OCI-M2 (cell line): ENCODE results near the gene TRMT2B.
"Not testable (repeated sequence)": the region's sequence is repeated elsewhere in the genome, so short reads cannot be mapped to it uniquely, and the experiment has no call there.

Experiments used
- DNase-seq: peaks from one replicate; lab custom pipeline; 2025; ENCODE audit not compliant: unreplicated experiment; lab: John Stamatoyannopoulos, UW

Gene TRMT2B

DNA sequence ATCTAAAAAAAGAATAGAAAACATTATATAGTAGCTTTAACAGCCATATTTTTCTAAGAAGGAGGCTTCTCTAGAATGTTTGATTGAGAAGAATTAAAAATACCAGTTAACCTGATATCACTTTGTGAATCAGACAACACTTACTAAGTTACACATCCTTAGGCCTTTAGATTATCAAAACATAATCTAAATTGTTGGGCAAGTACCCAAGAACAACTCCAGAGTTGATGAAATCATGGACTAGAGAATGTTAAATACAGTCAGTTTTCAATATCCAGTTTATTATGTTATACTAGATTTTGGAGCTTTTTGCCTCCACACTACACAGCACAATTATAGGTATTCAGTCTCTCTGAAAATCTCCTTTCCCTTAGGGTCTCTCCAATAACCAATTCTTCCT is 42.8 kb downstream of the TRMT2B start:
- no peak for DNase-seq

DNA sequence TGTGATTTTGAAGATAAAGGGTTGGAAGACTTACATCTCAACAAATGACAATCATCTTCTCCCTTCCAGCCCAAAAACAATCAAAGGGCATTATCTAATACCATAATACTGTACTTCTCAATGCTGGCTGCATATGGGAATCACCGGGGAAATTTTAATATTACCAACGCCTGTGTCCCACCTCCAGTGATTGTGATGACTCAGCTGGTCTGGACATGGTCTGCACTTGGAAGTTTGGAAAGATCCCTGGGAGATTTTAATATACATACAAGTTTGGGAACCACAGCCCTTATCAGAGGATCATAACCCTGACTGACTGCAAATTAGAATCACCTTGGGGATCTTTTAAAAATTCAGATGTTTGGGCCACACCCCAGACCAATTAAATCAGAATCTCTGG is 52.5 kb downstream of the TRMT2B start:
- DNase-seq = no peak

DNA sequence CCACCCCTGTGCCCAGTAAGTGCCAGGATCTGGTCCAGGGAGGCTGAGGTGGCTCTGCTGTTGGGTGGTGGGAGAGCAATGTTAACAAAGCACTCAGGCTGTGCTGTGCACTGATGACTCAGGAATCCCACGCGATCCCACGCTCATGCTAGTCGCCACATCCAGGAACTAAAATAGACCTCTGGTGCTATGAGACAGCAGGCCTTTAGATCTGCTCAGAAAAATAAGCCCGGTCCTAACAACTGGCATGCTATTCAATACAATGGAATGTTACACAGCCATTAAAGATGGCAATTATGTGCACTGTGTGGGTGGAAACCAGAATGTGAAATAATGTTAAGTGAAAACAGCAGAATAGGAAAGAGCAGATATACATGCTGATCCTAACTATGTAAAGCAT is 56.4 kb downstream of the TRMT2B start:
- no peak for DNase-seq

DNA sequence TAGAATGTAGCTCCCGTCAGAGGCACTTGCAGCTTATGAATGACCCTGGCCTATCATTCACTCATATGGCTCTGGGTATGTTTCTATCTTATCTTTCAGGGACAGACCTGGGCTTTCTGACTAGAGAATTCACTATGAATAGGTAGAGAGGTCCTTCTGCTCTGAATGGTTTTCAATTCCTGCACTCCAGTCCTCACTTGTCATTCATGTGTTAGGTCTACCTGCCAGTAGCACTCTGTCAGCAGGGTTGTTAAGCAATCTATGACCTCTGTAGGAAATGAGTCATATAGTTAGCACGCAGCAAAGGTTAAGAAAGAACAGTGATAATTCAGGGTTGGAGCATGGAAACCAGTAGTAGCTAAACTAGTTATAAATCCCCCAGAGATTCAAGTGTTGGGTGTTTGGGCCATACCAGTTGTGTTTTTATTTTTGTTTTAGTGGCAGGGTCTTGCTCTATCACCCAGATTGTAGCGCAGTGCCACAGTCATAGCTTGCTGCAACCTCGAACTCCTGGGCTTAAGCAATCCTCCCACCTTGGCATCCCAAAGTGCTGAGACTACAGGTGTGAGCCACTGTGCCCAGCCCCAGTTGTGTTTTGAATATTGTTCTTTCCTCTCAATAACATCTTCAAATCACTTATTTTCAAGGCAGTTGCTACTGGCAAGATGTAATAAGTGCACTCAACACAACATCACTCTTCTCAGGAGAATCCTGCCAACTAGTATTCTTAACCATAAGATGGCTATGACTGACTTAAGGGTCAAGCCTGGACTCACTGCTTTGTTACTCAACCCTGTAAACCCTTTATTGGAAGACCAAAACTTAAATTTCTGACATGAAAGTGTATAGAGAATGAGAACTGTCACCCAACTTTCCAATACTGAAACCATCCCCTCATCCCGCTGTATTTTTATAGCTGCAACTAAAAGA is 57.3 kb downstream of the TRMT2B start:
- DNase-seq = no peak

DNA sequence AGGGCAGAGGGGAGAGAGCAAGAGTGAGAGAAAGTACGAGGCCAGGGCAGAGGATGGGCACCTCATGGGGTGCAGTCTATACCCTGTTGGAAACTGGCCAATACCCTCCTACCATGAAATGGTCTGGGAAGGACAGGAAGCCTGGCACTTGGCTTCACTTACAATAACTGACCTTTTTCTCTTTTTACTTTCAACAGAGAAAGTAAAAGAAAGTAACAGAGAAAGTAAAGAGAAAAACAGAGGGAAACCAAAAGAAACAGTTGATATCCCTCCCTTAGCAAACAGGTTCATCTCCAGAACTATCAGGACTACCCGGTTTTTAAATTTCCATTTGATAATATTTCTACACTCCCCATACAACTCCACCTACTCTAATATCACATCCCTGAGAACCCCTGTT is 61.8 kb downstream of the TRMT2B start:
- no peak for DNase-seq

DNA sequence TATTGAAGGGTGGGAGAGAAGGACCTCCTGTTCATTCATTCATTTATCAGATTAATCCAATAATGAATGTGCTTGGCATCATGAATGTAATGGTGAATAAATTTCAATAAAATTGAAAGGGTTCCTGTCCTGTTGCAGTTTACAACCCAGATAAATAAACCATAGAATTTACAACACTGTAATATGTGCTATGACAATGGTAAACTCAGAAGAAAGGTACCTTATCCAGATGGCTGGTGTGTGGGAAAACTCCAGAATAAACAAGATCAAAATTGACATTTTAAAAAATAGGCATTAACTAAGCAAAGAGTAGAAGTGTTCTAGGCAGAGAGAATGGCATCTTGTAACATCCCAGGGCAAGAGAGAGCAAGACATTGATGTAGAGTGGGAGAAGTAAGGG is 67.1 kb downstream of the TRMT2B start:
- DNase-seq = no peak

DNA sequence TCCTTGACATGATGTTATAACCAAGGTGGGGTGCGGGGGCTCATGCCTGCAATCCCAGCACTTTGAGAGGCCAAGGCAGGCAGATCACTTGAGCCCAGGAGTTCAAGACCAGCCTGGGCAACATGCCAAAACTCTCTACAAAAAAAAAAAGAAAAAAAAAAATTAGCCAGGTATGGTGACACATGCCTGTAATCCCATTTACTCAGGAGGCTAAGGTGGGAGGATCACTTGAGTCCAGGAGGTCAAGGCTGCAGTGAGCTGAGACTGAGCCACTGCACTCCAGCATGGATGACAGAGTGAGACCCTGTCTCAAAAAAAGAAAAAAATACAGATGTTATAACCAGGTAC is 70.4 kb downstream of the TRMT2B start:
- not testable (repeated sequence) for DNase-seq

DNA sequence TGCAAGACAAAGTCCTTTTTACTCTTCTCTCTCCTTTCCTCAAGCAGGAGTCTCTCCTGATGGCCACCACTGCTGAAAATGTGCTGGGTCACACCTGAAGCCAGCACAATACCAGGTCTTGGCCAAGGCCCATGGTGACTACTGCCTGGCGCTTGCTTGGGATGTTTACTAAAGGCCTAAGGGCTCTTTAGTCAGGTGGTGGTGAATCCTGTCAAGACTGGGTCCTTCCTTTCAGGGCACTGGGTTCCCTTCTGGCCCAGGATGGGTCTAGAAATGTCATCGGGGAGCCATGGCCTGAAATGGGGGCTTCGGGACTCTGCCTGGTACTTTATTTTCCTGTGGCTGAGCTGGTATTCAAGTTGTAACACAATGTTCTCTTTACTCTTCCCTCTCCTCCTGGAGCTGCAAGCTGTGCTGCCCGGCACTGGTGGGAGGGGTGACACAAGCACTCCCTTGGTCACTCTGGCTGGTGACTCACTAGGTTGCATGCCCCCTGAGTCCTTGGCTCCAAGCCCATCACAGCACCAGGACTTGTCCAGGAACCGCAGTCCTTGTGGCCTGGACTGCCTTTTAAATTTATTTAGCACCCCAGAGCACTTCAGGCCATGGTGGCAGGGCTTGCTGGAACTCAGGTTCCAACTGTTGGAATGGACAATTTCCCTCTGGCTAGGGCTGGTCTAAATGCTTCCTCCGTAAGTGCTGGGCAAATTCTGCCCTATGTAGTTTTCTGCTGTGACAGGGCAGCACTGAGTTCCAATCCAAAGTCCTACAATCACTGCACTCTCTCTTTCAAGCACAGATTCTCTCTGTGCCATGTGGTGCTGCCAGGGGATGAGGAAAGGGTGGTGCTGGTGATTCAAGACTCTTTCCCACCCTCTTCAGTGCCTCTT is 71.1 kb downstream of the TRMT2B start:
- DNase-seq = no peak

DNA sequence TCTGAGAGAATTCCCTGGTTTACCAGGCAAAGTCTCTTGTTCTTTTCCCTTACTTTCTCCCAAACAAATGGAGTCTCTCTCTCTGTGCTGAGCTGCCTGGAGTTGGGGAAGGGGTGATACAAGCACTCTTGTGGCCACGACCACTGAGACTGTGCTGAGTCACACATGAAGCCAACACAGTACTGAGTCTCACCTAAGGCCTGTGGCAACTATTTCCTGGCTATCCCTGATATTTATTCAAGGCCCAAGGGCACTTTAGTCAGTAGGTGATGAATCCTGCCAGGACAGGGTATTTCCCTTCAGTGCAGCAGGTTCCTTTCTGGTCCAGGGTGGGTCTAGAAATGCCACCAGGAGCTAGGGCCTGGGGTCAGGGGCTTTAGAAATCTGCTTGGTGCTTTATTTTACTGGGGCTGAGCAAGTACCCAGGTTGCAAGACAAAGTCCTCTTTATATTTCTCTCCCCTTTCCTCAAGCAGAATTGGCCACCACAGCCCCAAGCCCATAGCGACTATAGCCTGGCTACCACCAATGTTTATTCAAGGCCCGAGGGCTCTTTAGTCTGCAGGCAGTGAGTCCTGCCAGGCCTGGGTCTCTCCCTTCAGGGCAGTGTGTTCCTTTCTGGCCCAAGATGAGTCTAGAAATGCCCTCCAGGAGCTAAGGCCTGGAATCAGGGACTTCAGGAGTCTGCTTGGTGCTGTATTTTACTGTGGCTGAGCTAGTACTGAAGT is 71.9 kb downstream of the TRMT2B start:
- DNase-seq = no peak

DNA sequence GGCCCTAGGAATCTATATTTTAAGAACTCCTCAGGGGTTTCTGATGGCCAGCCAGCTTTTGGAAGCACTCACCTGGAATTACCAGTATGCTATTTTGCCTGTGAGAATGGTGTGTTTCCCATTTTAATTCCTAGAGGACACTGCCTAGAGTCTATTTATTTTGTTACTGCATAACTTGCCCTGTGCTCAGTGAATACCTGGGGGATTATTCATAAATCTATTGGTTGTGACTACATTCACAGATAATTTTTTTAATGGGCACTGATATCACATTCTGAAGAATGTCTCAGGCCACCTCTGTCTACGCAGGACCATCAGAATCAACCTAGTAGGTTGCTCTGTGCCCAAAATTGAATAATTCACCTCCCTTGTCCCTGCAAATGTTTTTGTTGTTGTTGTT is 75.7 kb downstream of the TRMT2B start:
- no peak for DNase-seq

DNA sequence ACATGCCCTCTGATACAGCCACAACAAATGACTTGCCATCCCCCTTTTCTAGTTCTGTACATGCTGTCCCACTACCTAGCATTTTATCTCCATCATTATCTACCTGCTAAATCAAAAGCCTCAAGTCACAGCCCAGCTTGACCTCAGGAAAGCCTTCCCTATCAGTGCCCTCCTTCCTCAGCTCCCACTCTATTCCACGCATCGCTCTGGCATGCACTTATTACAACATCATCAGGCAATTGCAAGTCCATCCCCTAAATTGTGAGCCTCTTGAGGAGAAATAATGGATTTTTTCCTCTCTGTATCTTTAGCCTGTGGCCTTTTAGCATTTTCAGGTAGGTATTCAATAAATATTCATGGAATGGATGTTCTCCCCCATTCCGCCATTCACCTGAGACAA is 76.7 kb downstream of the TRMT2B start:
- DNase-seq = no peak

DNA sequence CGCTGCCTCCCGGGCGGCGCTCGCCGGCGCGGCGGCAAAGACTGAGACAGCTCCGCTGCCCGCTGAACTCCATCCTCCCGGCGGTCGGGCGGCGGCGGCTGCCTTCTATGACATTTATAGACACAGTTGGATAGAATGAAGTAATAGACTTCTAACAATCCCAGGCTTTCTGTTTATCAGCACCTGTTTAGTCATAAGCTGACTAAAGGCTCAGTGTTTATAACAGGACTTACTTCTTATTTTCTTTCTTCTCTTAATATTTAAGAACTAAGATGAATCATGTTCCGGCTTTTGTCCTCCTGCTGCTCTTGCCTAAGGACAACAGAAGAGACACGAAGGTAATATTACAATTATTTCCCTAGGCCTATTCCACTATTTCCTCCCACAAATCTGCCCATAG is 78.5 kb downstream of the TRMT2B start:
- DNase-seq = no peak

DNA sequence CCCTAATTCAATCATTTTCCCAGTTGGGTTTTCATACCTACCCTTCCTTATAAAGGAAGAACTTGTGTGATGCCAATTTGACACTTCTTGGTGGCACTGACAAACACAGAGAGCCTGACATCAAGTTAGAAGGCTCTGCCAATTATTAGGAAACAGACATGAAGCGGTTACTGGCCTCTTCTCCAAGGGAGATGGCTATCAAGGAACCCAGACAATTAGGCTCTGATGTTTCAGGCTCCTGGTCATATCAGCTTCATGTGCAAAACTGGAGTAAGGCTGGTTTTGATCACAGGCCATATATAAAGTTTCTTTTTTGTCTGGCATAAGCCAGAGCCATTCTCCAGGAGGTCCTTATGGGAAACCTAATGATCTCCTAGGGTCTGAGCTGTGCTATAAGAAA is 82.0 kb downstream of the TRMT2B start:
- no peak for DNase-seq

DNA sequence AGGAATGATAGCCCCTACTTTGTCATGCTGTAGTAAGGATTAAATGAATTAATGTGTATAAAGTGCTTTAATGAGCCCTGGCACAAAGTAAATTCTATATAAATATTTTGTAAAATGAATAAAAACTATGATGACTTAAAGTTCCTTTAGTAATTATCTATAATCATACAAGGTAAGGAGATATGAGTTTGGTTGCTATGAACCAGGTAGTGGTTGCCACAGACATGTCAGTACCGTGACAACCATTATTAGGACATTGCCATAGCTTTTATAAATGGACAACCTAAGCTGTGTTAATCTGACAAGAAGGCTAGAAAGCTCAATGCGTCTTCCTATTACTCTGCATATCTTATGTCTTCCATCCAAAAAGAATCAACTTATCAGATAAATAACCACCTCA is 82.5 kb downstream of the TRMT2B start, which contains the start of gene ARL13A:
Gene ARL13A (plus strand): TSS at position 301 of the 400 bp plus-strand sequence. CDS start 3,982 bp downstream, outside the sequence.
- no peak for DNase-seq

DNA sequence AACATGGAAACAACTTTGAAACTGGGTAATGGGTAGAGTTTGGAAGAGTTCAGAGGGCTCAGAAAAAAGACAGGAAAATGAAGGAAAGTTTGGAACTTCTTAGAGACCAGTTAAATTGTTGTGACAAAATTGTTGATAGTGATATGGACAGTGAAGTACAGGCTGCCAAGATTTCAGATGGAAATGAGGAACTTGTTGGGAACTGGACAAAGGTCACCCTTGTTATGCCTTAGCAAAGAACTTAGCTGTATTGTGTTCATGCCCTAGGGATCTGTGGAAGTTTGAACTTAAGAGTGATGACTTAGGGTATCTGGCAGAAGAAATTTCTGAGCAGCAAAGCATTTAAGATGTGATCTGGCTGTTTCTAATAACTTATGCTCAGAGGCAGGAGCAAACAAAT is 87.5 kb downstream of the TRMT2B start:
- DNase-seq = no peak

DNA sequence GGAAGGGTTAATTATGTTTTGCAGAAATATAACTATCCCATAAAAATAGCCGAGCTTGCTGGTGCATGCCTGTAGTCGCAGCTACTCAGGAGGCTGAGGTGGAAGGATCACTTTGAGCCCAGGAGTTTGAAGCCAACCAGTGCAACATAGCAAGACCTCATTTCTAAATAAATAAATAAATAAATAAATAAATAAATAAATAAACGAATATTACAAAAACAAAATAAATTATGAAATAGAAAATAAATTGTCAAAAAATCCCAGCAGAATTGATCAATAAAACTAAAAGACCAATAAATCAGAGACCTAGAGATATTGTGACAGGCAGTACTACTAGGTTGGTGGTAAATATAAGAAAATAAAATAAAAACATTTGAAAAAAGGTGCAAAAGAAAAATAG is 89.1 kb downstream of the TRMT2B start:
- no peak for DNase-seq
